Inflammatory macrophage (primary cell): ENCODE data around the gene SPATA24.
"Not testable (repeated sequence)": the region's sequence is repeated elsewhere in the genome, so short reads cannot be mapped to it uniquely, and the experiment has no call there.

Experiments
- DNase-seq, 2 donors: peaks; one replicate each; pipeline ENCODE4 v3.0.0-alpha.2; 2020 to 2022

The SPATA24 gene

GRCh38 chr5:139416651-139417050 is 12.8 kb upstream of the SPATA24 start:
- DNase-seq = no peak

- no peak for DNase-seq
Observed at GRCh38 chr5:139415869-139416268, 12.0 kb upstream of the SPATA24 start.

- DNase-seq = no peak
Observed at GRCh38 chr5:139415221-139415861, 11.5 kb upstream of the SPATA24 start.

- no peak for DNase-seq
Observed at GRCh38 chr5:139414581-139415130, 10.8 kb upstream of the SPATA24 start.

- no peak for DNase-seq
Observed at GRCh38 chr5:139413963-139414362, 10.1 kb upstream of the SPATA24 start.

- no peak for DNase-seq
Observed at GRCh38 chr5:139413153-139413552, 9.3 kb upstream of the SPATA24 start.

- no peak for DNase-seq
Observed at GRCh38 chr5:139410993-139411828, 7.3 kb upstream of the SPATA24 start.

GRCh38 chr5:139410121-139410992 is 6.5 kb upstream of the SPATA24 start:
- DNase-seq = no peak

GRCh38 chr5:139409116-139409515 is 5.2 kb upstream of the SPATA24 start:
- DNase-seq = not testable (repeated sequence)

- DNase-seq = no peak
Observed at GRCh38 chr5:139408191-139408590, 4.3 kb upstream of the SPATA24 start.

- no peak for DNase-seq
Observed at GRCh38 chr5:139407517-139407916, 3.6 kb upstream of the SPATA24 start.

- no peak for DNase-seq
Observed at GRCh38 chr5:139406963-139407362, 3.1 kb upstream of the SPATA24 start.

- DNase-seq = no peak
Observed at GRCh38 chr5:139404484-139404840, 573 bp upstream of the SPATA24 start.

- DNase-seq = no peak
Observed at GRCh38 chr5:139403418-139403786, 487 bp downstream of the SPATA24 start.

GRCh38 chr5:139402561-139403158 is 1.2 kb downstream of the SPATA24 start:
- DNase-seq = peak in 1 of 2 donors; percentile 28

GRCh38 chr5:139401546-139401945 is 2.3 kb downstream of the SPATA24 start:
- DNase-seq = no peak

- DNase-seq = no peak
Observed at GRCh38 chr5:139399501-139400121, 4.3 kb downstream of the SPATA24 start.

- no peak for DNase-seq
Observed at GRCh38 chr5:139397921-139398320, 6.0 kb downstream of the SPATA24 start.

GRCh38 chr5:139396691-139397090 is 7.2 kb downstream of the SPATA24 start:
- DNase-seq = no peak

- DNase-seq = no peak
Observed at GRCh38 chr5:139395844-139396640, 7.8 kb downstream of the SPATA24 start.
